AG09309 (cell line): ENCODE results near the gene NPBWR2.

Experiments used
- DNase-seq: peaks from one replicate; pipeline ENCODE4 v3.0.0-alpha.2; 2010; ENCODE audit warnings: low read depth
- H3K4me3 ChIP-seq: 2 replicates; pipeline ENCODE4 v1.5.1; 2011; ENCODE audit warnings: mild to moderate bottlenecking, low read depth, low read length, moderate library complexity; ENCODE audit not compliant: control insufficient read depth
- TF ChIP-seq, protein P1 (sequence below): IDR thresholded peaks from 2 replicates; pipeline ENCODE4 v1.5.1; 2011; ENCODE audit warnings: mild to moderate bottlenecking, low read depth, low read length, inconsistent platforms; ENCODE audit not compliant: insufficient read depth, control insufficient read depth; ENCODE audit errors: missing control alignments

The NPBWR2 gene

GRCh38 chr20:64058536-64058935, 48.8 kb downstream of the NPBWR2 start:
- TF ChIP-seq, protein P1, sequence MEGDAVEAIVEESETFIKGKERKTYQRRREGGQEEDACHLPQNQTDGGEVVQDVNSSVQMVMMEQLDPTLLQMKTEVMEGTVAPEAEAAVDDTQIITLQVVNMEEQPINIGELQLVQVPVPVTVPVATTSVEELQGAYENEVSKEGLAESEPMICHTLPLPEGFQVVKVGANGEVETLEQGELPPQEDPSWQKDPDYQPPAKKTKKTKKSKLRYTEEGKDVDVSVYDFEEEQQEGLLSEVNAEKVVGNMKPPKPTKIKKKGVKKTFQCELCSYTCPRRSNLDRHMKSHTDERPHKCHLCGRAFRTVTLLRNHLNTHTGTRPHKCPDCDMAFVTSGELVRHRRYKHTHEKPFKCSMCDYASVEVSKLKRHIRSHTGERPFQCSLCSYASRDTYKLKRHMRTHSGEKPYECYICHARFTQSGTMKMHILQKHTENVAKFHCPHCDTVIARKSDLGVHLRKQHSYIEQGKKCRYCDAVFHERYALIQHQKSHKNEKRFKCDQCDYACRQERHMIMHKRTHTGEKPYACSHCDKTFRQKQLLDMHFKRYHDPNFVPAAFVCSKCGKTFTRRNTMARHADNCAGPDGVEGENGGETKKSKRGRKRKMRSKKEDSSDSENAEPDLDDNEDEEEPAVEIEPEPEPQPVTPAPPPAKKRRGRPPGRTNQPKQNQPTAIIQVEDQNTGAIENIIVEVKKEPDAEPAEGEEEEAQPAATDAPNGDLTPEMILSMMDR: no peak
- DNase-seq: no peak
- H3K4me3 ChIP-seq: no peak overlapping the region

DNA sequence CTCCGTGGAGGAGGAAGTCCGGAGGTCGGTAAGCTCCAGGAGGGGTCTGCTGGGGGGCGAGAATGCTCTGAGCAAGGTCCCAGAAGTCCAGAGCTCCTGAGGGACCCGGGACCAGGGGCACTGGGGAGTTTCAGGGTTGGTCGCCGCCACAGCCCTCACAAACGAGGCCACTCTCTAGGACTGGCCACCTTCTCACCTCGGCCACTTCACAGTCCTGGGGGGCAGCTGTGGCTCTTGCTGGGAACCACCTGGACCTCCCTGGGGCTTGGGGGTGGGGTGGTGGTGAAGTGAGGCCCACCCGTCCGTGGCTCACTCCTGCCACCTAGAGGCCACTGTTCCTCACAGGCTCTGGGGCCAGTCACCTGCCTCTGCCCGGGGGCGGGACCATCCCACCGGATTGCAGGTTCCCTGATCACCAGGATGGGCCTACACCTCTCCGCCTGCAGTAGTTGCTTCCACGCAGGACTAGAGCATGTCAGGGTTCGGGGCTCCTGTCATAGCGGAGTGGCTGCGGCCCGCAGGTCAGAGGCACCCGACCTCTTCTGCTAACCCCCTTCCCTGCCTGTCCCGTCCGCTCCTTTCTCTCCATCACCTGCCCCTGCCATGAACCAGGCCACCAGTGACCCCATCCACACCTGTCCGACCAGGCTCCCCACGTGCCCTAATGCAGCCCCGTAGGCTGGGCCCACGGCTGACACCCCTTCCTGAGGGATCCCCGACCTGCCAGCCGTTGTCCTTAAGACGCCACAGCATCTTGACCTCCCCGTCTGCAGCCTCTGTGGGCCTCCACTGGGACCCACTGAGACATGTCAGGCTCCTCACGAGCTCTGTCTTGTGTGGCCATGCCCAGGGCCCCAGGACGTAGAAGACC, 49.5 kb downstream of the NPBWR2 start:
- no peak overlapping the region for H3K4me3 ChIP-seq
- TF ChIP-seq, protein P1: peak; percentile 91
- no peak for DNase-seq

DNA sequence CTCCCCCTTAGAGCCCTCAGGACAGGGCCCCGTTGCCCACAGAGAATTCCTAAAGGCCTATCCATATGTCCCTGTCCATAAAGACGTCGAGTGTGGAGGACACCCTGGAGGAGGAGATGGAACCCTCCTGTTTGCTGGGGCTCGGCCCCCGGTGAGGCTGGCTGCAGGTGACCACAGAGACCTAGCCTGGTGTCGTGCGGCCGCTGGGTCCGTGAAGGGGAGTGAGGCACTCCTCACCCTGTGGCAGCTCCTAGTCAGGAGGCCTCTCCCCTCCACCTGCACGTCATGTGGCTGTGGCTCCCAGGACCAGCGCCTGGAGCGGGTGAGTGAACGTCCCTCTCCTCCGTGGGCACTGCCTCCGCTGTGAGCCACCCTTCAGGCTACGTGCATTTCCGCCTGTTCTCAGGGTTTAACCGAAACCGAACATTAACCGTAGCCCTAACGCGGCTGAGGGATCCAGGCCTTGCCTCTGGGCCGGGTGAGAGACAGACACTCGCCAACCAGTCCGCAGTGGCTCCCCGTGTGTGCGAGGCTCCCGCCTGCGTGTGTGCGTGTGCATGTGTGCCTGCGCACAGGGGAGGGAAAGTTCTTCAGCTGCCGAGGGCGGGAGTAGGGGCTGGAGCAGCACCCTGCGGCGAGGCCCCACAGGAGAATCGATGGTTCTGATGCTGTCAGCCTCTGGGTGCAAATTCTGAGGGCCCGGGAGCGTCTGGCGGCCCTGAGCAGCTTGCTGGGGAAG, 50.3 kb downstream of the NPBWR2 start:
- no peak overlapping the region for H3K4me3 ChIP-seq
- DNase-seq: no peak
- TF ChIP-seq, protein P1: no peak

DNA sequence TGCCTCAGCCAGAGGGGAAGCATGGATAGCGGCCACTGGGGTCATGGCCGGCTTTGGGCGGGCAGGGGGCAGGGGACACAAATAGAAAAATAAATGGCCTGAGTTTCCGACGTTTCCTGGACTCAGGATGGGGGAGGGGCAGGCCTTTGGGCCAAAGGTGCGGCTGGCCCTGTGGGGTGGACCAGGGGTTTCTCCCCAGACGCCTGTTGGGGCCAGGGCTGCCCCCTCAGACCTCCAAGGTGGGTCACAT, 50.8 kb downstream of the NPBWR2 start:
- TF ChIP-seq, protein P1: no peak

GRCh38 chr20:64055893-64056638, 51.3 kb downstream of the NPBWR2 start:
- TF ChIP-seq, protein P1: no peak
- no peak overlapping the region for H3K4me3 ChIP-seq
- DNase-seq: no peak

More for the DNA sequence above, 50.8 kb downstream of the NPBWR2 start:
- DNase-seq: no peak
- H3K4me3 ChIP-seq: no peak overlapping the region

DNA sequence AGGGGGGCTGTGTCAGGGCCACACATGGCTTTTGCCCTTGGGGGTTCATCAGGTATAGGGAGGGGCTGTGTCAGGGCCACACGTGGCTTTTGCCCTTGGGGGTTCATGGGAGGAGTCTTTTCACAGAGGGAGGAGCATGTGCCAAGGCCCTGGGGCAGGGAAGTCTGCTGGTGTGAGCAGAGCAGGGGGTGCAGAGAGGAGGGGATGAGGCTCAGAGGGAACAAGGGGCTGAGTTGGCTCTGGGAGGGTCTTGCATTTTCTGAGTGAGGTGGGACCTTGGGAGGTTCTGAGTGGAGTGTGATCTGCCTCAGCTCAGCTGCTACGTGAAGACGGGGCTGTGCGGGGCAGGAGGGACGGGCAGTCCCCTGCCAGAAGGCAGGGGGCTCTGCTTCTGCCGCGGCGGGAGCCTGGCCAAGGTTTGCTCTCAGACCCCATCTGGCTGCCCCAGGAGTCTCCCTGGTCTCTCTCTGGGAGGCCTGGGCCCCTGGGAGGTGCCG, 51.9 kb downstream of the NPBWR2 start:
- TF ChIP-seq, protein P1: no peak
- no peak overlapping the region for H3K4me3 ChIP-seq
- no peak for DNase-seq
